ENCODE measurements around the gene GBX1.

GRCh38 chr7:151126491-151127137 lies 40.9 kb downstream of the GBX1 start:
- TF ChIP-seq, protein P1, sequence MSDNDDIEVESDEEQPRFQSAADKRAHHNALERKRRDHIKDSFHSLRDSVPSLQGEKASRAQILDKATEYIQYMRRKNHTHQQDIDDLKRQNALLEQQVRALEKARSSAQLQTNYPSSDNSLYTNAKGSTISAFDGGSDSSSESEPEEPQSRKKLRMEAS (IDR thresholded peaks at IDR 0.05; ENCODE audit: low read depth, low read length), result no peak
- no peak for TF ChIP-seq CTCF (IDR thresholded peaks at IDR 0.05; ENCODE audit: low read depth, low read length)
- TF ChIP-seq MYC (IDR thresholded peaks at IDR 0.05; ENCODE audit: low read depth, low read length), result no peak
